ENCODE measurements around the gene GABARAPL1.

Gene GABARAPL1

DNA sequence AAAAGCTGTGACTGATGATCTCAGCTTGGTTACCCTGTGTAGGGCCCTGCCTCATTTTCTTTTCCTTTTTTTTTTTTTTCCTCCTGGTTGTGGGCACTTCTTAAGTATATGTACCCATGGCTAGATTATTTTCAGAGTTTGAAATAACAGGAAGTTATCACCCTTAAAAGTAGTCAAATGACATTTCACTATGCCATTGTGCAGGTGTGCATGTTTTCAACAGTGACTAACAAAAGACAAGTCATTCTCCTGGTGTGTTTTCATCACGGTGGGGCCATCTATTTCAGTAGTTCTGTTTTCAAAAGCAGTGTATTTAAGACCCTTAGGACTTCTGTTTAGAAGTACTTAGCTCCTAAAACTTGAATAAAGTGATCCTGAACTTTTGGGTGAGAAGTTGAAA, 15.0 kb downstream of the GABARAPL1 start:
- DNase-seq (ENCODE audit: low read depth), result no peak
- H3K4me3 ChIP-seq (ENCODE audit: low read depth, low read length), result no peak overlapping the region
- TF ChIP-seq, protein P1, sequence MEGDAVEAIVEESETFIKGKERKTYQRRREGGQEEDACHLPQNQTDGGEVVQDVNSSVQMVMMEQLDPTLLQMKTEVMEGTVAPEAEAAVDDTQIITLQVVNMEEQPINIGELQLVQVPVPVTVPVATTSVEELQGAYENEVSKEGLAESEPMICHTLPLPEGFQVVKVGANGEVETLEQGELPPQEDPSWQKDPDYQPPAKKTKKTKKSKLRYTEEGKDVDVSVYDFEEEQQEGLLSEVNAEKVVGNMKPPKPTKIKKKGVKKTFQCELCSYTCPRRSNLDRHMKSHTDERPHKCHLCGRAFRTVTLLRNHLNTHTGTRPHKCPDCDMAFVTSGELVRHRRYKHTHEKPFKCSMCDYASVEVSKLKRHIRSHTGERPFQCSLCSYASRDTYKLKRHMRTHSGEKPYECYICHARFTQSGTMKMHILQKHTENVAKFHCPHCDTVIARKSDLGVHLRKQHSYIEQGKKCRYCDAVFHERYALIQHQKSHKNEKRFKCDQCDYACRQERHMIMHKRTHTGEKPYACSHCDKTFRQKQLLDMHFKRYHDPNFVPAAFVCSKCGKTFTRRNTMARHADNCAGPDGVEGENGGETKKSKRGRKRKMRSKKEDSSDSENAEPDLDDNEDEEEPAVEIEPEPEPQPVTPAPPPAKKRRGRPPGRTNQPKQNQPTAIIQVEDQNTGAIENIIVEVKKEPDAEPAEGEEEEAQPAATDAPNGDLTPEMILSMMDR (IDR thresholded peaks at IDR 0.05; ENCODE audit: low read depth, low read length), result no peak
- TF ChIP-seq, protein P2, sequence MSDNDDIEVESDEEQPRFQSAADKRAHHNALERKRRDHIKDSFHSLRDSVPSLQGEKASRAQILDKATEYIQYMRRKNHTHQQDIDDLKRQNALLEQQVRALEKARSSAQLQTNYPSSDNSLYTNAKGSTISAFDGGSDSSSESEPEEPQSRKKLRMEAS (IDR thresholded peaks at IDR 0.05; ENCODE audit: low read depth, low read length), result no peak
- TF ChIP-seq MYC (IDR thresholded peaks at IDR 0.05; ENCODE audit: low read depth, low read length), result no peak
- no peak for TF ChIP-seq POLR2A (IDR thresholded peaks at IDR 0.05; ENCODE audit: extremely low read depth, insufficient read length)

DNA sequence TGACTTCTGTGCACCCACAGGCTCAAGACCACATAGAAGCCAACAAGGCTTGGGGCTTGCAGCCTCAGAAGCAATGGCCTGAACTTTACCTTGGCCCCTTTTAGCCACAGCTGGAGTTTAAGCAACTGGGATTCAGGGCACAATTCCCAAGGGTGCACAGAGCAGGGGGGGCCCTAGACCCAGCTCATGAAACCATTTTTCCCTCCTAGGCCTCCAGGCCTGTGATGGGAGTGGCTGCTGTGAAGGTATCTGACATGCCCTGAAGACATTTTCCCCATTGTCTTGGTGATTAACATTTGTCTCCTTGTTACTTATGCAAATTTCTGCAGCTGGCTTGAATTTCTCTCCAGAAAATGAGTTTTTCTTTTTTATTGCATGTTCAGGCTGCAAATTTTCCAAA, 21.9 kb downstream of the GABARAPL1 start:
- H3K4me3 ChIP-seq (ENCODE audit: low read depth, low read length), result no peak overlapping the region
- TF ChIP-seq POLR2A (IDR thresholded peaks at IDR 0.05; ENCODE audit: extremely low read depth, insufficient read length) (no peak), MYC (IDR thresholded peaks at IDR 0.05; ENCODE audit: low read depth, low read length) (no peak)
- TF ChIP-seq, protein P1 (IDR thresholded peaks at IDR 0.05; ENCODE audit: low read depth, low read length), result no peak
- TF ChIP-seq, protein P2 (IDR thresholded peaks at IDR 0.05; ENCODE audit: low read depth, low read length), result no peak
- DNase-seq (ENCODE audit: low read depth), result no peak

DNA sequence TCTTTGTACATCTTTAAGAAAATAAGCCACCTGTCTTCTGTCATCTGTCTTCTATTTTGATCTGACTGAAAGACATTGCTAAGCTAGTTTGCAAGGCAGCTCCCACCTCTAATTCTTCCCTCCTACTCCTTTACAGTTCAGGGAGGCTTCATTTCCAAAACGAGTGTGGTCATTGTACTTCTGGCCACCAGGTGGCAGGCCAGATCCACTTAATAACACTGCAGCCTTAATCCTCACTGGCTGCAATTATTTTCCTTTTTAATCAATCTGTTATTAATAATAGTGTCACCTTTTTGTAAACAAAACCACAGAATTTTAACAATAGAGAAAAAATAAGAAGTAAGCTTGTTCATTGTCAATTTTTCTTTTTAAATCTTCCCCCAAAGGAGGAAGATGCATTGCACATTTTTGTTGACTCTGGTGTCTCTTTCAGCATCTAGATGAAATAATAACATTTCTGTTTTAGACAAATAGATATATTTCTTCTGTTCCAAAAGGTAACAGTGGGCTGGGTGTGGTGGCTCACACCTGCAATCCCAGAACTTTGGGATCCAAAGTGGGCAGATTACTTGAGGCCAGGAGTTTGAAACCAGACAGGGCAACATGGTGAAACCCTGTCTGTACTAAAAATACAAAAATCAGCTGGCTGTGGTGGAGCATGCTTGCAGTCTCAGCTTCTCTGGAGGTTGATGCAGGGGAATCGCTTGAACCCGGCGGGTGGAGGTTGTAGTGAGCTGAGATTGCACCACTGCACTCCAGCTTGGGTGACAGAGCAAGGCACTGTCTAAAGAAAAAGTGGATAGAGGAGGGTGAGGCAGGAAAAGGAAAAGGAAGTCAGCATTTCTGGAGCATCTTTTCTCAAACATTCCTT, 23.3 kb downstream of the GABARAPL1 start:
- DNase-seq (ENCODE audit: low read depth), result peak; percentile 62
- TF ChIP-seq, protein P1 (IDR thresholded peaks at IDR 0.05; ENCODE audit: low read depth, low read length), result peak; percentile 61
- TF ChIP-seq, protein P2 (IDR thresholded peaks at IDR 0.05; ENCODE audit: low read depth, low read length), result 0 out of 2 replicates have a peak, but pooled peaks have one; percentile 4
- TF ChIP-seq POLR2A (IDR thresholded peaks at IDR 0.05; ENCODE audit: extremely low read depth, insufficient read length) (no peak), MYC (IDR thresholded peaks at IDR 0.05; ENCODE audit: low read depth, low read length) (no peak)
- no peak overlapping the region for H3K4me3 ChIP-seq (ENCODE audit: low read depth, low read length)

DNA sequence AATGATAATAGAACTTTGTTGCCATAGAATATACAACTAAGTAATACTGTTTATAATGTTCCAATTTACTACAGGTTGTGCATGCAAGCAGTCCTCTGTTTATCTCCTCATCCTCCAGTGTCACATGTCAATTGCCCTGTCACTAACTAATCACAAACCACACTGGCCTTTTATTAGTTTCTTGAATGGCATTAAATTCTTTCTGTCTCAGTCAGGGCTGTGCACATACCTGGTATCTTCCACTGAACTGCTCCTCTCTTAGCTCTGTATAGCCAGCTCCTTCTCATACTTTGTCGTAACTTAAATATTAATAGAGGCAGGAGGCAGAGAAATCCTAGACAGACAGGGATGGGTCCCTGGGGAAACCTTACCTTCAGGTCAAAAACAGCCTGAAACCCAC, 24.0 kb downstream of the GABARAPL1 start:
- H3K4me3 ChIP-seq (ENCODE audit: low read depth, low read length), result no peak overlapping the region
- no peak for DNase-seq (ENCODE audit: low read depth)
- TF ChIP-seq, protein P1 (IDR thresholded peaks at IDR 0.05; ENCODE audit: low read depth, low read length), result no peak
- TF ChIP-seq, protein P2 (IDR thresholded peaks at IDR 0.05; ENCODE audit: low read depth, low read length), result no peak
- TF ChIP-seq POLR2A (IDR thresholded peaks at IDR 0.05; ENCODE audit: extremely low read depth, insufficient read length) (no peak), MYC (IDR thresholded peaks at IDR 0.05; ENCODE audit: low read depth, low read length) (no peak)

DNA sequence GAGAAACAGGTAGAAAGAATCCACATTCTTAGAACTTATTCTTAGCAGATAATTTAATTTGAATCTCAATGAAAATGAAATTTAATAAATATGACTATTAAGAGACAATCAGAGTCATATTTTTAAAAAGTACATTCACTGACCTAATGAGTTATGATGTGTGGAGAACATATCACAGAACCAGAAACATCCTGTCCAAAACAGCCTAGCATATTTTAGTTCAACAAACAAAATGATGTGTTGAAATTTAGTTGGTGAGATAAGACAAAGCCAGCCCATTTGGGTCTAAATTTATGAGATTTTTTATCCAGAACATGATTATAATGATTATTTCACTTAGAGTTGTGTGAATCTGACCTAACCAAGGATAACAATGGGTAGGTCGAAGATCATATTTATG, 25.8 kb downstream of the GABARAPL1 start:
- no peak for DNase-seq (ENCODE audit: low read depth)
- no peak overlapping the region for H3K4me3 ChIP-seq (ENCODE audit: low read depth, low read length)
- TF ChIP-seq MYC (IDR thresholded peaks at IDR 0.05; ENCODE audit: low read depth, low read length), result no peak
- TF ChIP-seq, protein P1 (IDR thresholded peaks at IDR 0.05; ENCODE audit: low read depth, low read length), result no peak
- TF ChIP-seq POLR2A (IDR thresholded peaks at IDR 0.05; ENCODE audit: extremely low read depth, insufficient read length), result no peak
- TF ChIP-seq, protein P2 (IDR thresholded peaks at IDR 0.05; ENCODE audit: low read depth, low read length), result no peak

Data from NB4 (cell line).